ENCODE measurements around the gene DOCK3. TPM values are rescaled to one million over a fixed set of nuclear protein-coding genes. Genes with fewer than 3 reads are reported as not detected.
"Not testable (repeated sequence)": the region's sequence is repeated elsewhere in the genome, so short reads cannot be mapped to it uniquely, and the experiment has no call there.

The DOCK3 gene
- total and polyA plus RNA-seq, 10 of the 15 experiments (the other 5 are each of a cell fraction or from before 2014, with no cell fraction given), result 0.02 to 0.52 (median 0.04) TPM; not detected in 5

- intact Hi-C loops (cut with micrococcal nuclease; ENCODE audit: unreplicated experiment), result no loop called here
- H3K27me3 ChIP-seq (replicated peaks in 1 of 2; ENCODE audit: control insufficient read depth in 2 of 2, insufficient read depth in 2 of 2, low read length in 1 of 2), result no peaks in the 10 kb centered on the region
- H3K36me3 ChIP-seq (ENCODE audit: control insufficient read depth in 2 of 2, insufficient read depth in 2 of 2, low read length in 1 of 2), result no peaks in the 10 kb centered on the region
- ChIA-PET CTCF (interaction anchor here (1.4 kb wide), 1 partner anchor 14 kb away, joined by 3 read pairs; no protein-coding TSS in a partner anchor), POLR2A (no interaction called here), RAD21 (ENCODE audit: unreplicated experiment) (no interaction called here), SMC1A (ENCODE audit: uncharacterized antibody, unreplicated experiment) (no interaction called here)
- H3K4me1 ChIP-seq (ENCODE audit: control insufficient read depth, insufficient read depth, low read length), result no peaks in the 10 kb centered on the region
- H3K4me2 ChIP-seq (ENCODE audit: control insufficient read depth, insufficient read depth), result no peak overlapping the region
- ATAC-seq (no peak), FAIRE-seq (no peak), DNase-seq (ENCODE audit: low read depth, low spot score) (no peak)
- H3K79me2 ChIP-seq (ENCODE audit: control insufficient read depth, insufficient read depth, low read length), result no peaks in the 10 kb centered on the region
- no peak overlapping the region for H3K4me3 ChIP-seq
- H2AFZ ChIP-seq (ENCODE audit: control insufficient read depth, low read depth, low read length), result no peak overlapping the region
- H3K9me3 ChIP-seq (replicated peaks; ENCODE audit: control insufficient read depth, insufficient read depth, low read length), result no peaks in the 10 kb centered on the region
- WGBS (ENCODE audit: insufficient coverage, insufficient replicate concordance, low lambda C conversion rate, missing lambda C conversion rate), result 68% methylated on average over 3 of the region's 3 CpGs
- H4K20me1 ChIP-seq (ENCODE audit: control insufficient read depth, insufficient read depth), result no peaks in the 10 kb centered on the region
- no peak overlapping the region for H3K27ac ChIP-seq (ENCODE audit: control insufficient read depth, insufficient read depth)
- in situ Hi-C loops (cut with MboI), result no loop called here
- no TSS peak for BruUV-seq (replicated peaks)
- no peak overlapping the region for H3K9ac ChIP-seq (ENCODE audit: control insufficient read depth, insufficient read depth, low read length)
- TF ChIP-seq RCOR1 (conservative IDR thresholded peaks at IDR 0.05; ENCODE audit: low read depth, low read length) (no peak), SP1 (IDR thresholded peaks at IDR 0.05; ENCODE audit: low read depth, low read length) (no peak), EP300 (IDR thresholded peaks at IDR 0.05; ENCODE audit: borderline replicate concordance in 1 of 2, control insufficient read depth in 1 of 2, low read depth in 2 of 2, low read length in 2 of 2) (no peak), NRF1 (conservative IDR thresholded peaks at IDR 0.05; ENCODE audit: low read depth, low read length) (no peak), JUND (IDR thresholded peaks at IDR 0.05; ENCODE audit: low read depth, low read length) (no peak), NKRF (conservative IDR thresholded peaks at IDR 0.05) (no peak), ZNF217 (IDR thresholded peaks at IDR 0.05) (no peak)
Observed at GRCh38 chr3:50830451-50830850, 155.7 kb downstream of the DOCK3 start.

GRCh38 chr3:50831009-50831408 lies 156.3 kb downstream of the DOCK3 start:
- H4K20me1 ChIP-seq (ENCODE audit: control insufficient read depth, insufficient read depth); H3K36me3 ChIP-seq (ENCODE audit: control insufficient read depth in 2 of 2, insufficient read depth in 2 of 2, low read length in 1 of 2); H3K4me1 ChIP-seq (ENCODE audit: control insufficient read depth, insufficient read depth, low read length); H2AFZ ChIP-seq (ENCODE audit: control insufficient read depth, low read depth, low read length); in situ Hi-C loops (cut with MboI); RAD21 ChIA-PET (ENCODE audit: unreplicated experiment); BruUV-seq (replicated peaks); CTCF ChIA-PET; H3K27me3 ChIP-seq (replicated peaks in 1 of 2; ENCODE audit: control insufficient read depth in 2 of 2, insufficient read depth in 2 of 2, low read length in 1 of 2); H3K79me2 ChIP-seq (ENCODE audit: control insufficient read depth, insufficient read depth, low read length); POLR2A ChIA-PET; intact Hi-C loops (cut with micrococcal nuclease; ENCODE audit: unreplicated experiment); ATAC-seq; H3K4me2 ChIP-seq (ENCODE audit: control insufficient read depth, insufficient read depth); SMC1A ChIA-PET (ENCODE audit: uncharacterized antibody, unreplicated experiment); FAIRE-seq; DNase-seq (ENCODE audit: low read depth, low spot score); H3K27ac ChIP-seq (ENCODE audit: control insufficient read depth, insufficient read depth); H3K9me3 ChIP-seq (replicated peaks; ENCODE audit: control insufficient read depth, insufficient read depth, low read length); H3K9ac ChIP-seq (ENCODE audit: control insufficient read depth, insufficient read depth, low read length); H3K4me3 ChIP-seq: not testable (repeated sequence)
- 55% methylated on average over 2 of the region's 2 CpGs for whole genome bisulfite sequencing (ENCODE audit: insufficient coverage, insufficient replicate concordance, low lambda C conversion rate, missing lambda C conversion rate)
